GM18499 (cell line): ENCODE data around the gene PRCD.
"Not testable (repeated sequence)": the region's sequence is repeated elsewhere in the genome, so short reads cannot be mapped to it uniquely, and the experiment has no call there.

Experiments used
- ATAC-seq: cut with Tn5 transposase; IDR thresholded peaks from one replicate; pipeline ENCODE4 v1.9.1; 2021; ENCODE audit warnings: moderate number of reproducible peaks; ENCODE audit not compliant: insufficient read depth, unreplicated experiment

Gene PRCD

DNA sequence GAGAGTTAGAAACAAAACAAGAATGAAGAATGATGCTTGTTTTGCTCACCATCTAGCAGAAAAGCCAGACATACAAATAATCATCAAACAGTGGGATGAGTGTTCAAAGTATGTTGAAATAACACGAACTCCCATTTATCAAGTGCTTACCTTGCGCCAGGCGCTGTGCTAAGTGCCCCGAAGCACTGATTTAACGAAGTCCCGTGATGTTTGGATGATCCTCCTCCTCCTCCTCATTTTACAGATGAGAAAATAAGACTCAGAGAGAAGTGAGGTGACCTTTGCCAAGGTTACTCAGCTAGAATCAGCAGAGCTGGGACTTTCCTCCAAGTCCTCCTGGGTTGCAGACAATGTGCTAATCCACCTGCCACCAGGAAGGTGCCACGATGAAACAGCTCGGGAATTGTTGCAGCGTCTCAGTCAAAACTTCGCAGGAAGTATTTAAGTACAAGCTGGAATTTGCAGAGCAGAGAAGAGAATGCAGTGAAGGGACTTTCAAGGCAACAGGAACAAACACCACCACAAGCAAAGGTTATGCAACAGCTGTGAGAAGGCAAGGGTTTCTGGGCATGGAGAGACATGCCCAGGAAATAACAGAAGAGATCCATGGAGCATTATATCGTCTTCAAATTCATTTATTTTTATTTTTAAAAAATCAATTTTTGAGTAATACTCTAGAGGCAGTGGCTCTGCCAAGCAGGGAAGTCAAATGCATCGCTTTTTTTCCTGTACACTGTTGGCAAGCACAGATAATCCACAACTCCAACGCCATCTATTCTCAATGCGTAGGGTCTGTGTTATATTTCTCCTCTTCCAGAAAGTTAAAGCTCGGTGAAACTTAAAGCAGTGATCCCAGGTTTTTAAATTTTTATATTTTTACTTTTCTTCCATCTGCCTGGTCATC is 11.1 kb downstream of the PRCD start:
- no peak for ATAC-seq

DNA sequence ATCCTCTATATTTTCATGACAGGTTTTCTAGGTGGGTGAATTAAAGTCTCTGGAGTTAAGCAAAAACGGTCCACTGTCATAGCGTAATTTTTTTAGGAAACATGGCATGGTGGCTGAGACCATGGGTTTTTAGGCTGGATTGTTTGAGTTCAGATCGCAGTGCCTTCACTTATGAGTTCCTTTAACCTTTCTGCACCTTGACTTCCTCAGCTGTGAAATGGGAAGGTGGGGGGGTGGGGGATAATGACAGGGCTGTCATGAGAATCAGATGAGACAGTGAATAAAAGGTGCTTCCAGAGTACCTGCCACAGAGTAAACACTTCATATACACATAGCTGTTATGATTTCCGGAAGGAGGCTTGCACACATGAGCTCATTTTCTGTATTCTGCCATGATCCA is 11.8 kb downstream of the PRCD start:
- no peak for ATAC-seq

DNA sequence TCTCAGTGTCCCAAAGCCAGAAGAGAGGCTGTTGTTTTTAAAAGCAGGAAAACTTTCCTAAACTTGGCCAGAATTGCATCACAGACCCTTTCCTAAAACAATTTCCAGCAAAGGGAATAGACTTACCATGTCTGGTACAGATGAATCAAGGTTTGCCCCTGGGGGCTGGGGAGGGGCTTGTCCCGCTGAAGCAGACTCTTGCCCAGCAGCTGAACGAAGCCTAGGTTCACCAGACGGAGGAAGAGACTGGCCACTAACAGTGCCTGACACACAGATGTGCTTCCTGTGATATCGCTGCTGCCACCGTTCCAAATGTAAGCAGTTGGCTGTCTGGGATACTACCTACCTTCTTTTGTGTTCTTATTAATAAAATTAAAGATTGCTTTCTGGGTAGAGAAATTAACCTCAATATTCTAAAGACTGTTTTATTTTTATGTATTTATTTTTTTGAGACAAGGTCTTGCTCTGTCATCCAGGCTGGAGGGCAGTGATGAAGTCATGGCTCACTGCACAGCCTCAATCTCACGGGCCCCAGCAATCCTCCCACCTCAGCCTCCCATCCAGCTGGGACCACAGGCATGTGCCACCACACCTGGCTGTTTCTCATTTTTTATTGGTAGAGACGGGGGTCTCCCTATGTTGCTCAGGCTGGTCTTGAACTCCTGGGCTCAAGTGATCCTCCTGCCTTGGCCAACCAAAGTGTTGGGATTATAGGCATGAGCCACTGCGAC is 13.5 kb downstream of the PRCD start:
- no peak for ATAC-seq

- ATAC-seq = no peak
Measured at GRCh38 chr17:76554131-76554530, 14.3 kb downstream of the PRCD start.

GRCh38 chr17:76556765-76557367 is 17.0 kb downstream of the PRCD start:
- peak; percentile 17 for ATAC-seq

DNA sequence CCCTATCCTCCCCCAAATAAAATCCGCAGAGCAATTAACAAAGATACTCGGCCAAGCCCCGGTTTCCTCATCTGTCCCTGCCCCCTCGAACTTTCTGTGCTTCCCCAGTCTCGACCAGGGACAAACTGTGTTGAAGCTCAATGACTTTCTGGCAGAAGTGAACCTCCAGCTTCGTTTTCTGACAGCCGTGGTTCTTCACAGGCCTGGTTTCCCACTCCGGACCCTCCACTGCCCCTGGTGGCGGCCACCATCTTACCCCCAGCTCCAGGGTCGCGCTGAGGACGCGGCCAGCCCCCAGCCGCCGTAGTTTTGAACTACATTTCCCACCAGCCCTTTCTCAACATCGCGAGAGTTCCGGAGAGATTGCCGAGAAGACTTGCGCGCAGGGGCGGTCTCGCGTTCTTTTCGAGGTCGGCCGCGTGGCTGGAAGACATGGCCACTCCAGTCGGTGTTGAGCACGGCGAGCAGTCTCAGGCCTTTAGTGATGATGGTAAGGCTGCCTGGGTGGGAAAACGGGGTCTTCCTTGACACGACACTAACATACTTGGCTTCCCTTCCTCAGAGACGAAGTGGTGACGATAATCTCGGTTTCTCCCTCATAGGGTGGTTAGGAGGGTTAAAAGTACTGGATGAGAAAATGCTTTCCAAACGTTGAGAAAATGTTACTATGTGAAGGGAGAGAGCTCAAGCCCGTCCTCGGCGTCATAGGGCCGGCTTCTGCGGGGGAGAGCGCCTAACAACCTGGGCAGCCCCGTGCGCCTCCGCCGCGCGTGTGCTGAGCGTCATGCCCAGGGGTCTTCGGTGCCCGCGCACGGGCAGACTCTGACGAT is 17.7 kb downstream of the PRCD start:
- peak; percentile 47 for ATAC-seq

- no peak for ATAC-seq
Measured at GRCh38 chr17:76558198-76559095, 18.6 kb downstream of the PRCD start.

DNA sequence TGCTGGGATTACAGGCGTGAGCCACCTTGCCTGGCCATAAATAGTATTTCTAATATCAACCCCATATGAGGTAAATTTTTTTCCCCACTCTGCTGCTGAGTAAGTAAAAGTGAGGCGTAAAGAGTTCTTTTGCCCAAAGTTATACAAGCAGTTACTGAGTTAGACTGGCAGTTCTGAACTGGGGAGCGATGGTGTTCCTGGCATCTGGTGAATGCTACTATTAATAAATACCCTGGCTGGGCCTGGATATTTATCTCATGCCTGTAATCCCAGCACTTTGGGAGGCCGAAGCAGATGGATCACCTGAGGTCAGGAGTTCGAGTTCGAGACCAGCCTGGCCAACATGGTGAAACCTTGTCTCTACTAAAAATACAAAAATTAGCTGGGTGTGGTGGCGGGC is 19.6 kb downstream of the PRCD start:
- not testable (repeated sequence) for ATAC-seq

DNA sequence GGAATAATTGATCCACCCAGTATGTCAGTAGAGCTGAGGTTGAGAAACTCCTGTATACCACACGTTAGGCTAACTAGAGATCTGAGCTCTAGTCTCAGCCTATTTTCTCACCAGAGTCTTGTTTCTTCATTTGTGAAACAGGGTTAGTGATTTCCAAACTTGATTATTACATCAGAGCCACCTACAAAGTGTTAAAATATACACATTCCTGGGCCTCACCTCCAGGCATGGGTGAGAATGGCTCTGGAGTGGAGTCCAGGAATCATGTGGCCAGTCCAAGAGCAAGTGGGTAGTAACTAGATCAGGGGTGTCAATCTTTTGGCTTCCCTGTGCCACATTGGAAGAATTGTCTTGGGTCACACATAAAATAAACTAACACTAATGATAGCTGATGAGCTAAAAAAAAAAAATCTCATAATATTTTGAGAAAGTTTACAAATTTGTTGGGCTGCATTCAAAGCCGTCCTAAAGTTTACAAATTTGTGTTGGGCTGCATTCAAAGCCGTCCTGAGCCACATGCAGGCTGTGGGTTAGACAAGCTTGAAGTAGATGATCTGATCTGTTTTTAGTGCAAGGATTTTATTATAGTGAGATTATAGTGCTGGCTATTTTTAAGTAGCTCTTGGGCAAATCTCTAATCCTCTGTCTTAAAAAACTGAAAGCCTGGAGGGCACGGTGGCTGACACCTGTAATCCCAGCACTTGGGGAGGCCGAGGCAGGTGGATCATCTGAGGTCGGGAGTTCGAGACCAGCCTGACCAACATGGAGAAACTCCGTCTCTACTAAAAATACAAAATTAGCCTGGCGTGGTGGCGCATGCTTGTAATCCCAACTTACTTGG is 20.4 kb downstream of the PRCD start:
- ATAC-seq = no peak

GRCh38 chr17:76560877-76561221 is 21.0 kb downstream of the PRCD start:
- ATAC-seq = no peak

GRCh38 chr17:76561332-76561731 is 21.5 kb downstream of the PRCD start:
- ATAC-seq = no peak

DNA sequence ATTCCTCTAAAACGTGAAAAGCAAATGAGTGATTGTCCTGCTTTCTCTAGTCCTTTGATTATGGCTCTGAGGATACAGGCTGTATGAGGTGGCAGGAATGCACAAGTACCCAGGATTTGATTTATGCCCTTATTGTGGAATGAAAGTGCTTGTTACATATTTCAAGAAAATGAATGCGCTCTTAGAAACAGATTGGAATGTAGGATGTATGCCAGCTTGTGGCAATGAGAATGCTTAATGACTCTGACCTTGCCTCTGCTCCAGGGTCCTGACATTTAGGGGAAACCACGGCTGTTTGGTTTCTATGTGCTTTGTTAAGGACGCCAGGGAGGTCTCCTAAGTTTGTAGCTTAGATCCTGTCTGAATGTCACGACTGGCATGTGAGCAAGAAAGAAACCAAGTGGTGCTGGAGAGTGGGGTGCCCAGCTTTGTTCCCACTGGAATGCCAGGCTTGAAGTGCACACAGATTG is 22.0 kb downstream of the PRCD start:
- no peak for ATAC-seq

GRCh38 chr17:76562734-76563148 is 22.9 kb downstream of the PRCD start:
- no peak for ATAC-seq

DNA sequence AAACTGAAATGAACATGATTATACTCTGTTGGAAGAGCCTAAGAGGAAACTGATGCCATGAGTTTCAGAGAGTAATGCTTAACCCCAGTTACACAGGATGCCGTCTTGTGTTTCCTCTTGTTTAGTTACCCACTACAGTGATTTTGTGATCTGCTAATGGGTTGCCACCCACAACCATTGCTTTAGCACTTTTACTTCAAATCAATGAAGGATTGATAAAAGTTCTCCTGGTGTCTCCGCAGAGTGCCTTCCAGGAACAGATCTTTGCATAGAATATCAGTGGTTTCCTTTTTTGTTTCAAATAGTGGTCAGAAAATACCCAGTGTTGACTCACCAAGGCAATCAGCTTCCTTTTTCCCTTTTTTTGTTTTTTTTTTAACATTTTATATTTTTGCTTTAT is 23.5 kb downstream of the PRCD start:
- not testable (repeated sequence) for ATAC-seq

DNA sequence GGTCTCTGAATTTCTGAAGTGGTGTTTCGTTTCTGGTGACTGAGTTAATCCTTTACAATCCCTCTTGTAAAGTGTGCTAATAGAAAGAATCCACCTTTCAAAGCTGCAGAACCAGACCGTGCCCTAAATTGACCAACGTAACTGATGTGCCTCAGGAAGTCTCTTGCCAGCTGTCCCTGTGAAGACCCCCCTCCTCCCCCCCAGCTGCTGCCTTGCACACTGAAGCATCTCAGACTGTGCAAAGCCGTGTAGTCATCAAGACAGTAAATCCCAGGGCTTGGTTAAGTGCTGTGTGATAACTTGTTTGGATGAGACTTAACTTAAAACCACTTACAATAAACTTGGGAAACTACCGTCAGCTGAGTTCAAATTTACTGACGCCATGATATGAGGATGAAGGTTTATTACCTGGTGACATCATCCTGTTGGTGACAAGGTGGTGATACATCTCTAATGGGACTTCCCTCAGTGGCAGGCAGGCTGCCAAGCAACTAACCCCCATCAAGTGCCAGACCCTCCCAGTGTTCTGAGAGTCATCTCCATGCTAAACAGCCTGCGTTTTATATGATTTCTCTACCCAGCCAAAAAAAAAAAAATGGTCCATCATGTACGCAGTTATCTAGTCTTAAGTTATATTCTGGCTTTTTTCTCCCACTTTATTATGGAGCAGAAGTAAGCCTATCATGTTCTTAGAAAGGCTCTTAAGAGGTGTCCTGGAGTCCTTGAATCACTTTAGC is 25.3 kb downstream of the PRCD start:
- ATAC-seq = not testable (repeated sequence)

- ATAC-seq = no peak
Measured at GRCh38 chr17:76565728-76566612, 26.1 kb downstream of the PRCD start.

- ATAC-seq = no peak
Measured at GRCh38 chr17:76566613-76566943, 26.7 kb downstream of the PRCD start.
